Subcutaneous adipose tissue (tissue), 4 donors: ENCODE measurements around the gene NAPEPLD. TPM values are rescaled to one million over a fixed set of nuclear protein-coding genes. Genes with fewer than 3 reads are reported as not detected.

Source experiments
- total RNA-seq, 4 donors: library from RNA; depleted of rRNA; stranded (reverse); fragments of >200 nt; gene quantifications; one replicate each; pipeline ENCODE4 v1.1.0, GENCODE V29; 2016
- TF ChIP-seq, protein P1 (sequence below): fragments of 450-650 bp; IDR thresholded peaks from one replicate; pipeline ENCODE4 v1.5.1; 2016; ENCODE audit warnings: low read depth, mild to moderate bottlenecking, control low read depth, antibody characterized with exemption, moderate library complexity

The NAPEPLD gene
- total RNA-seq, 4 donors from 2014 or later: 5.7 to 8.6 (median 6.3) TPM

DNA sequence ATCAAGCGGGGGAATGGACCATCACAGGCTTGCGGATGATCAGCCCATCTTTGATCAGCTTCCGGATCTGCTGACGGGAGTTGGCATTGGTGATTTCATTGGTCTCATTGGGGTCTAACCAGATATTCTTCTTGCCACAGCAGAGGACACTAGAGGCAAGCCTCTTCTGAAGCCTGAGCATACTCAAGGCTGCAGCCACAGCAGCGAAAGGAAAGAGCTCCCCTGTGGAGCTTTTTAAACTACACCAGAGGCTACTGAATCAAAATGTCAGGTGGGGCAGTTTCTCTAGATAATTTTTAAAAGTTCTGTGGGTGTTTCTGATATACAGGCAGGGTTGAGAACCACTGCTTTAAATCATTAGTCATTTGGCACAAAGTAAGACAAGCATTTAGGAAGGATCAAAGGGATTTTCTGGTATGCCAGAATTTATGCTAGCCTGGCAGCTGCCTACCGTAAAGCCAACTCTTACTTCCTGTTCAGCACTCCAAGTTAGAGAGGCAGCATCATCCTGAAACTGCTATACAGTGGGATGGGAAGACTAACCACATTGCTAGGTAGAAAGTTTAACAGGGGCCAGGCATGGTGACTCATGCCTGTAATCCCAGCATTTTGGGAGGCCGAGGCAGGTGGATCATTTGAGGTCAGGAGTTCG is 7.0 kb downstream of the NAPEPLD start:
- TF ChIP-seq, protein P1, sequence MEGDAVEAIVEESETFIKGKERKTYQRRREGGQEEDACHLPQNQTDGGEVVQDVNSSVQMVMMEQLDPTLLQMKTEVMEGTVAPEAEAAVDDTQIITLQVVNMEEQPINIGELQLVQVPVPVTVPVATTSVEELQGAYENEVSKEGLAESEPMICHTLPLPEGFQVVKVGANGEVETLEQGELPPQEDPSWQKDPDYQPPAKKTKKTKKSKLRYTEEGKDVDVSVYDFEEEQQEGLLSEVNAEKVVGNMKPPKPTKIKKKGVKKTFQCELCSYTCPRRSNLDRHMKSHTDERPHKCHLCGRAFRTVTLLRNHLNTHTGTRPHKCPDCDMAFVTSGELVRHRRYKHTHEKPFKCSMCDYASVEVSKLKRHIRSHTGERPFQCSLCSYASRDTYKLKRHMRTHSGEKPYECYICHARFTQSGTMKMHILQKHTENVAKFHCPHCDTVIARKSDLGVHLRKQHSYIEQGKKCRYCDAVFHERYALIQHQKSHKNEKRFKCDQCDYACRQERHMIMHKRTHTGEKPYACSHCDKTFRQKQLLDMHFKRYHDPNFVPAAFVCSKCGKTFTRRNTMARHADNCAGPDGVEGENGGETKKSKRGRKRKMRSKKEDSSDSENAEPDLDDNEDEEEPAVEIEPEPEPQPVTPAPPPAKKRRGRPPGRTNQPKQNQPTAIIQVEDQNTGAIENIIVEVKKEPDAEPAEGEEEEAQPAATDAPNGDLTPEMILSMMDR: no peak

DNA sequence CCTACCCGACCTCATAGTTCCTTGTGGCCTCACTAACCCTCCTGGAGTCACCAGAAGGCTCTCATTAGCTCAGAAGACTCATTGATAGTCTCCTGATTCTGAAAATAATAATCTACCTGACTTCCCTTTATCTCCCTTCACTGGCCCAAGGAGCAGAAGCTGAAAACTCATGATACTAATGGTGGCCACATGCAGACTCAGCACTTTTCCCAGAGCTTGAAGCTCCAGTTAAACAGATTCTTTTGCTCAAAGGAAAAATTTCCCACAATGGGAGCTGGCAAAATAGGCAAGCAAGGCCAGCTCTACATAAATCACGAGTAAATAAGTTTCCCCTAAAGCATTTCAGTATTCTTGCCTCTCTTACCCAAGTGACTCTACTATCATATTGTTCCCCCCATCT is 8.2 kb downstream of the NAPEPLD start:
- TF ChIP-seq, protein P1: no peak

DNA sequence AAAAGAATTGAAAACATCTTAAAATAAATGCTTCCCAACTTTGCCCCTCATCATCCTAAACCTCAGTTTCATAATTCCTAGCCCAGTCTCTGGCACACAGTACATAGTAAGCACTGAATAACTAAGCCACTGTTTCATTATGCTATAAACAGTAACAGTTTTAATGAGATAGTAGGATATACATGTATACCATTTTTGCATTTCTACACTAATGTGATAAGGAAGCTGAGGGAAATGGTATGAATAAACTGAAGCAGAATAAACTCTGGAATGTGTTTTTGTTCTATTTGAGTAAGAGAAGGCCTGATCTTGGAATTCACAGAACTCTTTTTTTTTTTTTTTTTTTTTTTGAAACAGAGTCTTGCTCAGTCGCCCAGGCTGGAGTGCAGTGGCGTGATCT is 8.8 kb downstream of the NAPEPLD start:
- TF ChIP-seq, protein P1: no peak

DNA sequence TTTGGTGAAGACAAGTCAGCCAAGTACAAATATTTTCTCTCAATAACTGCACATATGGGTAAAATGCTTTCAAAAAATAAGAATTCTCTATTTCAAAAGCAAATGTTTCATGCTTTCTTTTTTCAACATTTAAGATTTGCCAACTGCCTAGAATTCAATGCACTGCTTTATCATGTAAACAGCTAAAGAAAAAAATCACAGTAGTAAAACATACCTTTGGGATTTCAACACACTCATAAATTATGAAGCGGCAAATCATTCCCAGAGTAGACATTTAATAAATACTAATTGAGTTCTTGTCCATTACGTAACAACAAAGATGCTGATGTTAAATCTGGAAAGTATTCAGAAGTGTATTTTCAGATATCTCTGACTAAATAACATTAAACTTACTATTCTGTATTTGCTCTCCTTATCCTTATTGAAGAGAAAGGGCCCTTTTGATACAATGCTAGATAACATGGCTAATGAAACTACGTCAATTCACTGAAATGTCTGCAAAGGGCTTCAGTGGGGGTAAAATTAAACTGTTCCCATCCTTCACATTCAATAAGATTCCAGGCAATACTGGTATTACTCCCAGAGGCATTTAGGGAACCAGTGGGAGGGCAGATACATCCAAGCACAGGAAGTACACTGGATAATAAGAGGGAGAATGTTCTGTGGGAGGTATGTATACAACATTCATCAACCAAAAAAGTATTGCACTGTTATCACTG is 13.9 kb downstream of the NAPEPLD start:
- TF ChIP-seq, protein P1: no peak

DNA sequence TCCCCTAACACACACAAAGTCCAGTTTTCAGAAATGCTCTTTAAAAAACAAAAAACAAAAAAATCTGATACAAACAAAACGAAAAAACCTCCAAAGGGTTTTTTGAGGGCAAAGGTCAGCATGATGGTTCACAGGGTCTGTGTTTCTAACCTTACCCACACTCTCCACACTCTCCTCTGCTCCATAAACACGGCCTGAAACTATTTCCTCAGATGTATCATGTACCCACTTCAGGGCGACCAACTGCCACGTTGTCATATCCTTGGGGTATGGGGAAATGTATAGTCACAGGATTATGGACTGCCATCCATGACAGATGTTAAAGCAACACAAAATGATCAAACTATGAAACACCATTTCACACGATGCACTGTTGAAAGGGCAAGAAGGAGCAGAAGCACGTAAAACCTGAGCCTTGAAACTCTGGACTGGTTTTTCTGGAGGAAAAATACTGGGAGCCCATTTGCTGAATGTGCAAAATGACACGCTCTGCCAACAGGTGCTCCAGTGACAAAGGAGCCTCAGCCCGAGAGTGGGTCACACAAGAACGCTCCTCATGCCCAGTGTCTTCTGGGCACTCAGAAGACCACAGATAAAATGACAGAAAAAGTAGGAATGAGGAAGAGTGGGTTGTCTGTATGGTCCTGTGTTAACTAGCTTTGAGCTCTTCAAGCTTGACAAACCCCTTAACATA is 15.8 kb downstream of the NAPEPLD start:
- TF ChIP-seq, protein P1: no peak

DNA sequence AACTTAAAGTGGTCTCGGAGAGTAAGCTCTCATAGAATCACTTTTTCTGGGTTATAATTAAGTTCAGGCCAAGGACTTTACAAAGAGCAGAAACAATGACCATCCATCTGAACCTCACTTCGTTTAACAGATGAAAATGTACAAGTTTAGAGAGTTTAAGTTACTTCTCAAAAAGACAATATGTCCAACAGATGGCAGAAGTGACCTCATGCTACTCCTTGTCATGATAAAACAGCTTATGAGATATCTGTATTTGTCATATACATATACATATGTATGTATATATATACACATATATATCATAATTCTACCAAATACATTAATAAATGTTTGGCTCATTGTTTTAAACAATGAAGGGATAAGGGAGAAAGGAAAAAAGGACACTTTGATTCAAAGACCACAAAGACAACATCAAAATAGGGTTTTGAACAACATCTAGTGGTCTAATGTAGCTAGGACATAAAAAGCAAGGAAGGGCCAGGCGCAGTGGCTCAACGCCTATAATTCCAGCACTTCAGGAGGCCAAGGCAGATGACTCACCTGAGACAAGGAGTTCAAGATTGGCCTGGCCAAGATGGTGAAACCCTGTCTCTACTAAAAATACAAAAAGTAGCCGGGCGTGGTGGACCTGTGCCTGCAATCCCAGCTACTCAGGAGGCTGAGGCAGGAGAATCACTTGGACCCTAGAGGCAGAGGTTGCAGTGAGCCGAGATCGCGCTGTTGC is 17.8 kb downstream of the NAPEPLD start:
- TF ChIP-seq, protein P1: no peak
